Memory B cell (primary cell): ENCODE measurements around the gene GAS7.

ENCODE experiments used
- ATAC-seq: fragments of 150-1000 bp; cut with Tn5 transposase; 2 replicates; pipeline ENCODE4 v1.10.0; 2021; ENCODE audit warnings: low read depth, mild to moderate bottlenecking, moderate library complexity
- DNase-seq, 2 donors: peaks; one replicate each; pipeline ENCODE4 v3.0.0; 2022; ENCODE audit warnings: low spot score in 2 of 2
- H3K27ac Mint-ChIP-seq: one replicate; pipeline ENCODE4 v1.8.0; 2022; ENCODE audit warnings: mild to moderate bottlenecking, moderate library complexity, mixed read lengths
- H3K27me3 Mint-ChIP-seq: one replicate; pipeline ENCODE4 v1.8.0; 2022; ENCODE audit warnings: mixed read lengths
- H3K36me3 Mint-ChIP-seq: one replicate; pipeline ENCODE4 v1.8.0; 2022; ENCODE audit warnings: mild to moderate bottlenecking, mixed read lengths
- H3K4me1 Mint-ChIP-seq: one replicate; pipeline ENCODE4 v1.8.0; 2022; ENCODE audit warnings: mixed read lengths
- H3K4me3 Mint-ChIP-seq: one replicate; pipeline ENCODE4 v1.8.0; 2022; ENCODE audit warnings: mild to moderate bottlenecking, moderate library complexity, mixed read lengths
- H3K9me3 Mint-ChIP-seq: one replicate; pipeline ENCODE4 v1.8.0; 2022; ENCODE audit warnings: mixed read lengths

The GAS7 gene

GRCh38 chr17:9981344-9981915 lies 217.0 kb downstream of the GAS7 start:
- Mint-ChIP-seq H3K4me3 (no peak overlapping the region), H3K27ac (no peak overlapping the region), H3K36me3 (no peaks in the 10 kb centered on the region), H3K4me1 (no peaks in the 10 kb centered on the region), H3K9me3 (no peaks in the 10 kb centered on the region), H3K27me3 (no peaks in the 10 kb centered on the region)
- DNase-seq (no peak), ATAC-seq (no peak)

DNA sequence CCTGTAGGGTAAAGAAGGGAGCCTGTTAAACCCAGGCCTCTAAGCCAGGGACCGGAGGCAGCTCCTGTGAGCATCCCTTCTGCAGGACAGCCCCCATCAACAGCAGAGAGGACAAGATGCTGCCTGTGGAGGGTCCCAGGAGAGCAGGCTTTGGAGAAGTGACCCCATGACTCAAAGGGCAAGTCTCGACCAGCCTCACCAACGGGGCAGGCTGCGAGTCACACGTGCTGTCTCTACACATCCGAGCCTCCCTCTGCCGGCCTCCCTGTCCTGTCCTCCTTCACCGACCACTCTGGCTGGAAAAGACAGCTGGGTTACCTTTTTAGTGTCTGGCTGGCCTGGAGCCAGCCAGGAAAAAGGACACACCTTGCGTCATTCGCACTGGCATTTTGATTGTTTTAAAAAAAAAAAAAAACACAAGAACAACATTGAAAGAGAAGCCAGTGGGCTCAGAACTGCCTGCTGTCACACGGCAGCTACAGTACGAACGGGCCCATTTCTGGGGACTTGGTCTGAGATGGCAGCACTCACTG lies 218.9 kb downstream of the GAS7 start:
- no peak overlapping the region for H3K27ac Mint-ChIP-seq
- H3K4me1 Mint-ChIP-seq: no peaks in the 10 kb centered on the region

DNA sequence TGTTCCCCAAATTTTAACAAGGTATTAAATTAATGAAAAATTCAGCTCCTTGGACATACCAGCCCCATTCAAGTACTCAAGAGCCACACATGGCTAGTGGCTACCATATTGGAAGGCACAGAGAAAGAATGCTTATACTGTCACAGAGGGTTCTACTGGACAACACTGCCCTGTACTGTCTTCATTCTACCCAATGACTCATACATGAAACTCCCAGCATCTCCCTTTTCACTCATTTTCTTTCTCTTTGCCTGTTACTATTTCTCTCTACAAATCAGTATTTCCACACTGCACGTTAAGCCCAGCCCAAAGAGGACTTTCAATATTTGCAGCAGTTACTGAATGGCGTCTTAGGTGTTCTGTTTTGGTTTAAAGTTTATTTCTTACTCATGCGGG lies 221.2 kb downstream of the GAS7 start:
- H3K36me3 Mint-ChIP-seq: no peaks in the 10 kb centered on the region
- H3K4me1 Mint-ChIP-seq: no peaks in the 10 kb centered on the region
- no peaks in the 10 kb centered on the region for H3K9me3 Mint-ChIP-seq
- H3K27ac Mint-ChIP-seq: no peak overlapping the region
- DNase-seq (no peak), ATAC-seq (no peak)
- no peak overlapping the region for H3K4me3 Mint-ChIP-seq
- peaks cover 6% of the 10 kb centered on the region for H3K27me3 Mint-ChIP-seq

More for the DNA sequence above, 218.9 kb downstream of the GAS7 start:
- Mint-ChIP-seq H3K9me3 (no peaks in the 10 kb centered on the region), H3K36me3 (no peaks in the 10 kb centered on the region), H3K4me3 (no peak overlapping the region), H3K27me3 (peaks cover 2% of the 10 kb centered on the region)
- DNase-seq (no peak), ATAC-seq (no peak)

DNA sequence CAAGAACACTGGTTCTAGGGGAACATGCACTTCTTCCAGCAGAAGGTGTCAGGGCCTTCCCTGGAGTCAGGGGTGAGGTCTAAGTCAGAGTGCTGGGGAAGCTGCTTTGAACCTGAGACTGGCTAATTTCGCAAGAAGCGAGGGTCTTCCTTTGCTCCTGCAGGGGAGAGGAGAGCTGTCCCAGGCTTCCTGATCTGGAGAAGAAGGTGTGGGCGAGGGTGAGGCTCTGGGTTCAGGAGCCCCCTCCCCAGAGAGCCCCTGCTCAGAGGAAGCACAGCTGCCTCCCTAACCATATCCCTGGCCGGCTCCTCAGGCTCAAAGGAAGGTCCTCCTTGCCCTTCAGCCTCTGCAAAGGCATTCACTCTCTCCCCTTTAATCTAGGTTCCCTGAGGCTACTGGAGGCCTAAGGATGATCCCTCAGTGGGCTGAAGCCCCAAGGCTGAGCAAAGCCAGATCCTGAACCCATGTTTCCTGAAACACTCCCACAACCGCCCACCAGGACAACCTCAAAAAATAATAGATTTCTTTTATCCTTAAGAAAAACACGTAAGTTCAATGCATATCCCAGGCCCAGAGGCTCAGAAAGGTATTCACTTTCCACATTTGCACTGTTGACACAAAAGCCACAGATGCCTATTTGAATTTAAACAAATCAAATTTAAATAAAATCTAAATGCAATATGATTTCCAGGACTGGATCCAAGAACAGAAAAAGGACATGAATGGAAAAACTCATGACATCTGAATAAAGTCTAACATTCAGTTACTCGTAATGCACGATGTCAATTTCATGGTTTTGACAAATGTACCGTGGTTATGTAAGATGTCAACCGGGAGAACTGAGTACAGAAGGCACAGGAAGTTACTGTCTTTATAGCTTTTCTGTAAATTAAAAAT lies 221.9 kb downstream of the GAS7 start:
- Mint-ChIP-seq H3K36me3 (no peaks in the 10 kb centered on the region), H3K27me3 (peaks cover 6% of the 10 kb centered on the region), H3K4me1 (no peaks in the 10 kb centered on the region), H3K27ac (no peak overlapping the region), H3K9me3 (no peaks in the 10 kb centered on the region), H3K4me3 (no peak overlapping the region)
- no peak for DNase-seq
- ATAC-seq: no peak

GRCh38 chr17:9974448-9975381 lies 223.7 kb downstream of the GAS7 start:
- Mint-ChIP-seq H3K4me3 (no peak overlapping the region), H3K27me3 (peaks cover 9% of the 10 kb centered on the region), H3K9me3 (no peaks in the 10 kb centered on the region), H3K4me1 (no peaks in the 10 kb centered on the region), H3K36me3 (no peaks in the 10 kb centered on the region), H3K27ac (no peak overlapping the region)
- ATAC-seq (no peak), DNase-seq (no peak)

DNA sequence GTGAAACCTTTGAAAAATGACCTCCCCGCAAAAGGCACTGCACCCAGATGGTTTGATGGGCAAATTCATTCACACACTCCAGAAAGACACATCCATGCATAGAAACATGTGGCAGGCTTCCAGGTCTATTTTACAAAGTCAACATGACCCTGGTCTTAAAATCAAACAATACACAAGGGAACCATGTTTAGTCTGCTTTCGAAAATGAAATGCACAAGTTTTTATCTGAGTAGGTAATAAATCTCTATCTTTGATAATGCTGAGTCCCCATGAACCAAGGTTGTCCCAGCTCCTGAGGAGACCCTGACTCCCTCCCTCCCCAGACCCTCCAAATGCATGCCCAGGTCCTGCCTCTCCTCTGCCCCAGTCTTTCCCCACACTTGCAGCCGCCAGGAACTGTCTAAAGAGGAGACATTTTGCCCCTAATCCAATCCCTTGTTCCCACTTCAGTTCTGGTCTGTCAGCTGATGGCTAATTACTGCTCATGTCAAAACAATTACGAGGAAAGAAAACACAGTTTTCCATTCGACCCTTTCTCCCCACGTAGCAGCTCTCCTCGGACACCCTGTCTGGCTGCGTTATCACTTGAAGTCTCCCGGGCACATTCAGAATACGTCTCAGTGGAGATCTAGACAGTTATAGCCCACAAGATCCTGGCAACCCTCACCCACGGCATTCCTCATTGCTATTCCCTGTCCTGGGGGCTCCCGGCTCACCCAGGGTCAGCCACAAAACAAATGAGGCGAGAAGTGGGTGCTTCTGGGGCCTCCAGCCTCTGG lies 224.5 kb downstream of the GAS7 start:
- H3K4me1 Mint-ChIP-seq: no peaks in the 10 kb centered on the region
- ATAC-seq (no peak), DNase-seq (no peak)
- peaks cover 9% of the 10 kb centered on the region for H3K27me3 Mint-ChIP-seq
- H3K36me3 Mint-ChIP-seq: no peaks in the 10 kb centered on the region
- H3K9me3 Mint-ChIP-seq: no peaks in the 10 kb centered on the region
- no peak overlapping the region for H3K4me3 Mint-ChIP-seq
- peak overlapping the region; percentile 65 for H3K27ac Mint-ChIP-seq

- H3K9me3 Mint-ChIP-seq: no peaks in the 10 kb centered on the region
- H3K27ac Mint-ChIP-seq: no peak overlapping the region
- H3K4me1 Mint-ChIP-seq: no peaks in the 10 kb centered on the region
- no peak overlapping the region for H3K4me3 Mint-ChIP-seq
- peaks cover 9% of the 10 kb centered on the region for H3K27me3 Mint-ChIP-seq
- H3K36me3 Mint-ChIP-seq: no peaks in the 10 kb centered on the region
- no peak for DNase-seq
- no peak for ATAC-seq
Observed at GRCh38 chr17:9971991-9972390, 226.4 kb downstream of the GAS7 start.

DNA sequence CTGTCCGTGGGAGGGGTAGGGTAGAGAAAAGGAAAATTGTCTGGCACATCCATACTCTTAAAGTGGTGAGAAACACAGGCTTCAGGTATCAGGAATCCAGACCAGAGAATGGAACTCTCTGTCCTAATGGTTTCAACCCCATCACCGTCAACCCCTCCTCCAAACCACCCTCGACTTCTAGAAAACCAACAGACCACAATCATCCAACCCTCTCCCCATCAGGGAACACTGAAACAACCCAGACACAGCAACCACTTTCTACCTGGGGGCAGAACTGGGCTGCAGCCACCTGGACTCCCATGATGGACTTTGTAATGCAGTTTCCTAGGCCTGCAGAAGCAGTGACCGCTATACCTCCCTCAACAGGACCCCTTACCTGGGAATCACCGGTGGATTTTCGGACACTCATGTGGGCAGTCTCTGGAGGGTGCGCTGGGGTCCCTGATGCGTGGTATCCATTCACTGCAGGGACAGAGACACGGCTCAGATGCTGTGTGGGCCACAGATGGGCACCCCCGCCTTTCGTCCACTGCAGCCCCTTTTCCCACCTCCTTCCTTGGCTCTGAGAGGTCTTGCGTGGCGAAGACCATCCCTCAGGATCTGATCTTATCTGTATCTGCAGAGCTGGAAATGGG lies 229.0 kb downstream of the GAS7 start:
- Mint-ChIP-seq H3K36me3 (no peaks in the 10 kb centered on the region), H3K27ac (no peak overlapping the region), H3K4me1 (no peaks in the 10 kb centered on the region), H3K4me3 (no peak overlapping the region), H3K27me3 (peaks cover 7% of the 10 kb centered on the region), H3K9me3 (no peaks in the 10 kb centered on the region)
- no peak for ATAC-seq
- DNase-seq: no peak

DNA sequence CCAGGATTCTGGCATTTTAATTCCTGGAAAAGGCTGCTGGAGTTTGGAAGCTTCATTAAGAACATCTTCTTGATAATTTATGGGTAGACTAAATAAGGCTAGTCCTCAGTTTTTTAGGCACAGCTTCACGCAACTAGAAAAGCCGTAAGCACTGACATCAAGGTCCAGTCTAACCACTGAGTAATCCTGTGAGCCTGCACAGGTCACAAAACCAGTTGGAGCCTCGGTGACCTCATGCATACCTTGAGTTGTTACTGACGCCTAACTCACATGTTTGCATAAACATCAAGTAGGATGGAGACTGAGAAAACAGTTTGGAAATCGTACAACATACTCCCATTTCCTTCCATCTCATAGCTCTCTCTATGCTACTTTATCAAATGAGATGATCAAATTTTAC lies 229.5 kb downstream of the GAS7 start:
- DNase-seq (no peak), ATAC-seq (no peak)
- no peak overlapping the region for H3K27ac Mint-ChIP-seq
- H3K4me3 Mint-ChIP-seq: no peak overlapping the region
- no peaks in the 10 kb centered on the region for H3K4me1 Mint-ChIP-seq
- H3K27me3 Mint-ChIP-seq: peaks cover 3% of the 10 kb centered on the region
- no peaks in the 10 kb centered on the region for H3K9me3 Mint-ChIP-seq
- no peaks in the 10 kb centered on the region for H3K36me3 Mint-ChIP-seq

GRCh38 chr17:9968008-9968407 lies 230.4 kb downstream of the GAS7 start:
- DNase-seq (no peak), ATAC-seq (no peak)
- no peaks in the 10 kb centered on the region for H3K4me1 Mint-ChIP-seq
- H3K27me3 Mint-ChIP-seq: peaks cover 3% of the 10 kb centered on the region
- H3K9me3 Mint-ChIP-seq: no peaks in the 10 kb centered on the region
- no peak overlapping the region for H3K4me3 Mint-ChIP-seq
- H3K27ac Mint-ChIP-seq: no peak overlapping the region
- H3K36me3 Mint-ChIP-seq: no peaks in the 10 kb centered on the region

- Mint-ChIP-seq H3K4me1 (no peaks in the 10 kb centered on the region), H3K27me3 (peaks cover 4% of the 10 kb centered on the region), H3K4me3 (no peak overlapping the region), H3K27ac (no peak overlapping the region), H3K36me3 (no peaks in the 10 kb centered on the region), H3K9me3 (no peaks in the 10 kb centered on the region)
- no peak for DNase-seq
- ATAC-seq: no peak
Observed at GRCh38 chr17:9959377-9959981, 238.9 kb downstream of the GAS7 start.

DNA sequence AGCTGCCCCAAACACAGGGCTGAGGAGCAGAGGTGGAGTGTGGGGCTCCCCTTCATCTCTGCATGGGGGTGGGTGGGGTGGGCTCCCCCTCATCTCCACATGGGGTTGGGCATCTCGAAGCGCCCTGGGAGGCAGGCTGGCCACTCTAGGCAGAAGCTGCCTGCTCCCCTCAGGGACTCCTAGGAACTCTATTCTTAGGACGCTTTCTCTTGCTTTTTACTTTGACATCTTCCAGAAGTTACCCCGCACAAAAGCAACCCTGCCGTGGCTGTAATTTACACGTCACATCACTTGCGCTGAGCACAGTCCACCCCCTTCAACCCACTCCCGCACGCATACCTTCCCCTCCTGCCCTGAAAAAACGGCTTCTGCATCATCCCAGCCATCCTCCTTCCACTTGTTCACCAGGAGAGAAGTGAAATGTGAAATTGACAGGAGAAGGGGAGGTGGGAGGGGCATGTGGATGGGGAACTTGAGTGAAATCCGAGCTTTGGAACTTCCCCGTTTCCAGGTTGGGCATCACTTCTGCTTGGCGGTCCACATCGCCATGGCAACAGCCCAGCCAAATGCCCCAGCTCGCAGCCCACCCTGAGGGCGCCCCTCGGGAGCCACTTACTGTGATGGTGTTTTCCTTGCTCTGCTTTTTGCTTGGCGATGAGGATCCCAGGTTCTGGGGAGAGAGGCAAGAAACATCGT lies 239.7 kb downstream of the GAS7 start:
- no peak overlapping the region for H3K27ac Mint-ChIP-seq
- H3K4me3 Mint-ChIP-seq: no peak overlapping the region
- ATAC-seq (no peak), DNase-seq (no peak)
- H3K27me3 Mint-ChIP-seq: peaks cover 4% of the 10 kb centered on the region
- no peaks in the 10 kb centered on the region for H3K9me3 Mint-ChIP-seq
- H3K4me1 Mint-ChIP-seq: no peaks in the 10 kb centered on the region
- no peaks in the 10 kb centered on the region for H3K36me3 Mint-ChIP-seq
